ENCODE data around the gene TBX3.
"Not testable (repeated sequence)": the region's sequence is repeated elsewhere in the genome, so short reads cannot be mapped to it uniquely, and the experiment has no call there.

Gene TBX3

DNA sequence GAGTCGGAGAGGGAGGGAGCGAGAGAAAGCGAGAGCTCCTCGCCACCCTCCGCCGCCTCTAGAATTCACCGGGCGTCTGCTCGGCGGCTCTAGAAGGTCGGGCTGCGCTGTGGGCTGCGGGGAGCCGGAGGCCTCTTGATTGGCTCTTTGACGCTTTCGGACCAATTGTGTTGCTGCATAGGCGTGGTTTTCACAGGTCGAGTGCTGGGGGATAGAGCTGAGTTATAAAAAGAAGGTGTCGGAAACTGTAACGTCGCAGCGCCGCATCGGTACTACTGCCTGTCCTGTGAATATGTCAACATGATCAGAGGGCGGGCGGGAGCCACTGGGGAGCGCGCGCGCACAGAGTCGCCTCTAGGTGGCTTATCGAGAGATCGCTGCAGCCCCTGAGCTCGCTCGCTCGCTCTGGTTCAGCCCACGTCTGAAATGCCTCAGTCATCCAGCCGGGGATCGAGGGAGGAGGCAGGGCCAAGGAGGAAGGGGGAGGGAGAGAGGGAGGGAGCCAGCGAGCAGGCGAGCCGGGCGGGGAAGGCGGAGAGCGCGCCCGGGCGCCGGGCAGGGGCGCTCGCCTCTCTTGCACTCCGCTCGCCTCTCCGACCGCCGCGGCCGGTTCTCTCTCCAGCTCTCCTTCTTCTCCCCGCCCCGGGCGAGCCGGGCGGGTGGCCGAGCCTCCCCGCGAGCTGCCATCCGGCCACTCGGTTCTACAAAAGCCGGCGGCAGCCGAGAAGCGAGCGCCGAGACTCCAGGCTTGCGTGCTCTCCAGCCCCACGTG, at the start of gene TBX3:
Gene TBX3 (minus strand): TSS at position 78 of the 772 bp plus-strand sequence. CDS start 975 bp downstream, outside the sequence.
- peak; percentile 99 for DNase-seq

- DNase-seq, result no peak
These were observed 48.6 kb upstream of the TBX3 start for GRCh38 chr12:114732426-114733030.

GRCh38 chr12:114729731-114730130, 45.8 kb upstream of the TBX3 start:
- DNase-seq, result no peak

DNA sequence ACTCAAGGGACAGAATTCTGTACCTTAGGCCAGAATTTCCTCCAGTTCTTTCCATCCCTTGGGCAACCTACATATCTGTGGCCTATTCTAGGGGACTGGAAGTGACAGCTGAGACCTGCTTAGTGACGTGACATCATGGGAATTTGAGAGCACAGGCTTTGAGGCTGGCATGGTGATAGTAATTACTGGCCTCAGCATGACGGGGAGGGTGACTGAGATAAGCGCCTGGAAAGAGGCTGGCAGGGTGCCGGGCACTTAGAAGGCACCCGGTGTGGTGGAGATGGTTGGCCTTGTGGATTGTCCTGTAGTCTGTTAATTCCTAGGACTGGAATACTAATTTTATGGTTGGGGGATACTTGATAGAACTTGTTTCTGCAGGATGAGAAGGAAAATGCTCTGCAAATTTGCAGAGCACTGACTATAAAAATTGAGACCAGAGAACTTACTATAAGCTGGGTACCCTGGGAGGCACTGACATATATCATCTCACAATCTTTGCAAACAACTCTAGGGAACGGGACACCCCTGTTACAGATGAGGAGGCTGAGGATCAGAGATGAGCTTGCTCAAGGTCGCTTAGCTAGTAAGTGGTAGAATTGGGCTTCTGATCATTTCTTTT, 42.2 kb upstream of the TBX3 start:
- no peak for DNase-seq

DNA sequence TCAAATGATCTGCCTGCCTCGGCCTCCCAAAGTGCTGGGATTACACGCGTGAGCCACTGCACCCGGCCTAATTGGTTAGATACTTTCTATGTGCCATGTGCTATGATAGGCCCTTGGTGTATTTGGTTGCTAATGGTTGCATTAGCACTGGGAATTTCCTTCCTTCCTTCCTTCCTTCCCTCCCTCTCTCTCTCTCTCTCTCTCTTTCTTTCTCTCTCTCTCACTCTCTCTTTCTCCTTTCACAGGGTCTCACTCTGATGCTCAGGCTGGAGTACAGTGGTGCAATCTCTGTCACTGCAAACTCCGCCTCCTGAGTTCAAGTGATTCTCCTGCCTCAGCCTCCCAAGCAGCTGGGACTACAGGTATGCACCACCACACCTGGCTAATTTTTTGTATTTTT, 38.2 kb upstream of the TBX3 start:
- DNase-seq, result not testable (repeated sequence)

DNA sequence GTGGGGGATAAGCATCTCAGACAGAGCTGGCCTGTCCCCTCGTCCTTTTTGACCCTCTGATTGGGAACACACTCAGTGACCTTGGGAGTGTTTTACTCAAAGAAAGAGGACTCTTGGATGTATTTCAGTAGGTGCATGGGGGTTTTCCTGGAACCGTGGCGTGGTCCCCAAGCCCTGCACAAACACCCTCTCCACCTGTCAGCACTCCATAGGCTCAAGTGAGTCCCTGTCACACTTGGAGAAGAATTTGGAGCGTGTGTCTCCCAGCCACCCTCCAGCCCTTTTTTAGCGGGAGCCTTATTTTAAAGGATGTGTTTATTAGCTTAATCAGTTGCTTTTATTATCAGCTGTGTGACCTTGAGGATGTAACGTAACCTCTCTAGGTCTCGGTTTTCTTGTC, 37.3 kb upstream of the TBX3 start:
- no peak for DNase-seq

DNA sequence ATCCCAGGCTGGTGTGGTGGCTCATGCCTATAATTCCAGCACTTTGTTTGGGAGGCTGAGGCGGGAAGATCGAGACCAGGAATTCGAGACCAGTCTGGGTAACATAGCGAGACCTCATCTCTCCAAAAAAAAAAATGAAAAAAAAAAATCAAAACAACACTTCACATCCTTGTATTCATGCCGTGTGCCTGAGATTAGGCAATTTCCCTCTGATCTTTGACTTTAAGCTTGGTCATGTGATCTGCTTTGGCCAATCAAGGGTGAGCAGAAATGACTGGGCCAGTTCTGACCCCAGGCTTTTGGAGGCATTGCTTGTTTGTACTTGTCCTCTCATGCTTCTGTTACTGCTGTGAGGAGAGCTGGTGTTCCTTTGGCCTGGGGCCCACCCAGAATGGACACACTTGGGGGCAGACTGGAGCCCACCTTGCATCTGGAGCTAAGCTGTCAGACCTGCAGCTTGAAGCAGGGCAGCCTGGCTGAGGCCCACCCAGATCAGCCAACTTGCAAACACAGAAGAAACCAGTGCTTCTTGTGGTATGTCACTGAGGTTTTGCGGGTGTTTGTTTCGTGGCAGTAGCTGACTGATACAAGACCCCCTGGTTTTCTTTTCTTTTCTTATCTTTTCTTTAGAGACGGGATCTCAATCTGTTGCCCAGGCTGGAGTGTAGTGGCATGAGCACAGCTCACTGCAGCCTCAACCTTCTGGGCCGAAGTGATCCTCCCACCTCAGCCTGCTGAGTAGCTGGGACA, 29.7 kb upstream of the TBX3 start:
- no peak for DNase-seq

DNA sequence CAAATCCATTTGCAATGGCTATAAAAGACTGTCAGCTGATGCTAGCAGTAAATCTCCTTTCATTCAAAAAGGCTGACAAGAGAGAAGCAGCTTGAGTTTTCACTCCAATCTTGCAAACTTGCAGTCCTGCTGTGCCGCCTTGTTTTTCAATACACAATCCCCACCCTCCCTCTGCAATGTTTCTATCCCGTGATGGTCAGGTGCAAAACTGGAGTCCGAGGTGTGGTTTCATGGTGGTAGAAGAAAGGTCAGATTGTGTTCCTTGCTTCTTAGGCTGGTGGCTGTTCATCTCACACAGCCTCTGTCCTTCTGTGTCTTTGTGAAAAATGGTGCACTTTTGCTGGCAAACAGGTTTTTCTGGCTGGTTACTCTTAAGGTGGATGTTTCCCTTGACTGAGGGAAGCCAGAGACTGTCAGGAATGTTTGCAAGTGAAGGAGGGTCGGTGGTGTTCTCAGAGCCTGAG, 27.7 kb upstream of the TBX3 start:
- DNase-seq, result no peak

- no peak for DNase-seq
These were observed 26.2 kb upstream of the TBX3 start for GRCh38 chr12:114710151-114710550.

DNA sequence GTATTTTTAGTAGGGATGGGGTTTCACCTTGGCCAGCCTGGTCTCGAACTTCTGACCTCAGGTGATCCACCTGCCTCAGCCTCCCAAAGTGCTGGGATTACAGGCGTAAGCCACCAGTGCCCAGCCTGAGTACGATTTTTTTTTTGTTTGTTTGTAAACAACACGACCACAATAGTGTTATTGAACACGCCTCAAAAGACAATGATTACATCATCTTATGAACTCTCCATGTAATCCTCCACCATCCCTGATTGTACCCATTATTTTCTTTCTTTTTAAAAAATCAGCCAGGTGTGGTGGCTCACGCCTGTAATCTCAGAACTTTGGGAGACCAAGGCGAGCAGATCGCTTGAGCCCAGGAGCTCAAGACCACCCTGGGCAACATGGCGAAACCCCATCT, 25.1 kb upstream of the TBX3 start:
- no peak for DNase-seq

DNA sequence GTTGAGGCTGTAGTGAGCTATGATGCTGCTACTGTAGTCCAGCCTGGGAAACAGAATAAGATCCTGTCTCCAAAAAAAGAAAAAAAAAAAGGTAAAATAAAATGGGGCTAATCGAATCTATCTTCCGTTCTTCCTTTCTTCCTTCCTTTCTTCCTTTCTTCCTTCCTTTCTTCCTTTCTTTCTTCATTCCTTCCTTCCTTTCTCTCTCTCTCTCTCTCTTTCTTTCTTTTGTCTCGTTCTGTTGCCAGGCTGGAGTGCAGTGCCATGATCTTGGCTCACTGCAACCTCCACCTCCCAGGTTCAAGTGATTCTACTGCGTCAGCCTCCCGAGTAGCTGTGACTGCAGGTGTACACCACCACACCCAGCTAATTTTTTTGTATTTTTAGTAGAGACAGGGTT, 24.6 kb upstream of the TBX3 start:
- not testable (repeated sequence) for DNase-seq

- DNase-seq, result no peak
These were observed 20.1 kb upstream of the TBX3 start for GRCh38 chr12:114704096-114704495.

DNA sequence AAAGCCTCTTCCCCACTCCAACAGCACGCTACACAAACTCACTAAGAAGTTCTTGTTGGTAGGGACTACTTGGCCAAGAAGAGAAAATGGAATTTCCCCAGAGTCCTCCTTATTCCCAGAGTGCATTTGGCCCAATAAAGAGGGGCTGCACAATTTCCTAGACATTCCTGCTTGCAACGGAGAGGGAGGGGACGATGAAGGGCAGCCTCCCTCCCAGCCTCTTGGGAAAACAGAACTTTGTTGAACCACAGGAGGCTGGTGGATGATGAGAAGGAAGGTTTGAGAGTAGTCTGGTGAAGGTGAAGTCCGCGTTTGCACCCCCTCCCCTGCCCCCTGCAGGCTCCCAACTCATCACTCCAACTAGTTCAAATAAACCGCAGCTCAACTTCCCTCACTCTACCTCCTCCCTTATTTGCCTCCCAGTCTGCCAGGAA, 19.1 kb upstream of the TBX3 start:
- DNase-seq, result no peak

DNA sequence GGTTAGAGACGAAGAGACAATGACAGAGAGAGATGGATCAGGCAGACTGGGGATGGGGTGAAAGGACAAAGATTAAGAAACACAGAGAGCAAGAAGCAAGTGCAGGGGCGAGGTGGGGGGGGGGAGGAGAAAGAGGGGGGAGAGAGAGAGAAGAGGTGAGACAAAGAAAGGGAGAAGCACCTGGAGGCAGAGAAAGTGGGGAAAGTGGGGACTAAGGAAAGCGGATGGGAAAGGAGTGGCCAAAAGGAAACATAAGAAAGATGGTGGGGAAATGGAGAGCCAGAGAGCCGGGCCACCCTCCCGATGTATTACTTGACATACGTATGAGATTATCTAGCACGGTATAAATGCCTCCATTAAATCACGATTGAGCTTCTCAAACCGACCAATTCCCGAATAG, 18.5 kb upstream of the TBX3 start:
- no peak for DNase-seq

DNA sequence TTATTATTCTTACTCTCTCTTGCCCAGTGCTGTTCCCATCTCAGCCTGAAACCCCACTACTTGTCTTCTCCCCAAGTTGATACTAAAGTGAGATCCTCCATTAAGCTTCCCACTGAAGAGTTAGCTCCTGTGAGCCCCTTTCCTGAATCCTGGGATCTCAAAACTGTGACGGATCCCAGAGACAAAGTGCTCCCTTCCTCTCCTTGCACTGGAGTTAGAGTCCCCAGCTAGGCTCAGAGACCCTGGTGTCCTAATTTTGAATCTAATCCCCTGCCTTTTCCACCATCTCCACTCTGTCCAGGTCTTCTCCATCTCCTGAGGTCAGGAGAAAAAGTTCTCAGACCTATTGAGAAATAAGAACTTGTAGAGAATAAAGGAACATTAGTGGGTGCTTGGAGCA, 17.6 kb upstream of the TBX3 start:
- no peak for DNase-seq

DNA sequence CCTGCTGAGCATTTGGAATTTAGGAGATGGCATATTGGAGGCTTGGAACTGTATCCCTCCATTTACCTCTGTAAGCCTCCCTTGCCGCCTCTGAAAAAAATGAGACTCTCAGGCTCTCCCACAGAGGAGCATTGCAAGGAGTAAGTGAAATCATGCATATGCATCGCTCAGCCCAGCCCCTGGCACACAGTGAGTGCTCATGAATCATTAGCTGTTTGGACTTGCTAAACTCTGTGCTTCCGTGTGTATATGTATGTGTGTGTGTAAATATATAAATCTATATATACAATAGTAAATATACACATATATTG, 17.1 kb upstream of the TBX3 start:
- no peak for DNase-seq

DNA sequence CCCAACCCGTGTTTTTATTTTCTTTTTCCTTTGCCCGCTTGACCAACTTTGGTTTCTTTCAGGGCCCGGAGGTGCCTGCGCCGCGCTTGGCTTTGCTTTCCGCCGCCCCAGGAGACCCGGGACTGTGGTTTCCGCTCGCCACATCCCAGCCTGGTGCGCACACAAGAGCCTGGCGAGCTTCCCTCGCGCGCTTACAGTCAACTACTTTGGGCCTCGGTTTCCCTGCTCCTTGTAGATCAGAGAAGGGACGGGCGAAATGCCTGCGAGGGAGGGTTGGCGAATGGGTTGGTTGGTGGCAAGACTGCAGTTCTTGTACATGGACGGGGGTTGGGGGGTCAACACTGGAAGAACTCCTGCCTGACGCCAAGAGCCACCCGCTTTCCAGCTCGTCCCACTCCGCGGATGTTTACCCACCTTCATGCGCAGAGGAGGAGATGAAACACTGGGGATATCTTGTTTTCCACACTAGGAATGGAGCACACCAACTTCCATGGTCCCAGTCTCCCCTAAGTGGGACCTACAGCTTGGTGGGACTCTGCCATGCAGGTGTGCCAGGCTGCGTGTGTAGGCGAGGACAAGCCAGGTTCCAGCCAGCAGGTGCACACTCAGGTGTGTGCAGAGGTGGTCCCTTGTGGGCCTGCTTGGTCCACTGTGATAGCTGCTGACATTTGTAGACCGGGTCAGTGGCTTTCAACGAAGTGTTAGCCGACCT, 16.6 kb upstream of the TBX3 start:
- no peak for DNase-seq

- no peak for DNase-seq
These were observed 14.7 kb upstream of the TBX3 start for GRCh38 chr12:114698566-114699163.

- DNase-seq, result no peak
These were observed 14.0 kb upstream of the TBX3 start for GRCh38 chr12:114697741-114698565.

DNA sequence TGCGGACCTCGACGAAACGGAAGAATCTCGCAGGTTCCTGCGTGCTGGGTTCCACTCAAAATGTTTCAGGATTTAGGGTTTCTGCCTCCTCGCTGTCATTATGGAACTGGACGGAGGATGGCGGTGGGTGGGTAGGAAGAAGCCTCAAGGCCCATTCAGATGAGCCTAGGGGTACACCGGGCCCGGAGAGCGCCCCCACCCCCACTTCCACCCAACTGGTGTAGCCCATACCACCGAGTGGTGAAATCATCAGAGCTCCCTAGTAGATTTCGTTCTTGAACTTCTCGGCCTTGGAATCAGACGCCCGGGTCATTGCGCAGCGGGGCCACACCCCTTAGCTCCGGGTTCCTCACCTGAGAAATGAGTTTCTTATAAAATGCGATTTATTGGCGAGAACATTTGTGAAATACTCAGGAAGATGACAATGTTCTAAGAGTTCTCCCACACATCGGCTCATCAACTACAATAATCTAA, 13.3 kb upstream of the TBX3 start:
- no peak for DNase-seq

Data from SIG-M5 (cell line).